ENCODE results near the gene LHPP.
A peak's percentile ranks its signal among the peaks of the same experiment; 100 is the strongest.

LHPP gene

DNA sequence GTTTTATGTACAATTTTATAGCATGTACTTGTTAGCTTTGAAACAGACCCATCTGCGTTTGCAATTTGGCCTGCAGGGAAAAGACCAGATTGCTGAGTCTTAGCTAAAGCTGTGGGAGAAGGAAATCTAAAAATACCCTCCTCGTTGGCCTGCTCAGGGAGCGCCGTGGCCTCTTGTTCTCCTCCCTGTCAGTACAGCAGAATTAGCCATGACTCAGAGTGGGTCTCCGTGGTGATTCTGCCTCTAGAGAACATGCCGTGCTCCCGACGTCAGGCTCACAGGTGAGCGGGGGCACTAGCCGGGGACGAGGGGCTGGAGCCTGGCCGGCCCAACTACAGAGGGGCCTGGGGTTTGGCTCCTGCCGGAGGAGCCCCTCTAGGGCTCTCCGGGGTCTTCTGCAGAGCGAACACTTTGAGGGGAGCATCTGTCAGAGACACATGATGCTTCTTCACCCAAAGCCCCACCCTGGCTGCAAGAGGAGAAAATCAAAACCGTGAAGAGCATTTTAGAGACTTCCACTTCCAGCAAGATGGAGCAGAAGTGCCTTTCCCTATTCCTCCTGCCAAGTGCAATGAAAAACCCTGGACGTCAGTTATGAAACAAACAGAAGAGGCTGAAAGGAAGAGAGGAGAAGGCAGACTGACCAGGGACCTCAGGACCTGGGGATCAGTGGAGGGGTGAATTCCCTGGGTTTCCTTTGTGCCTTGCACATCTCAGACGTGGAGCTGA lies 98.9 kb downstream of the LHPP start:
- no peaks in the 10 kb centered on the region for H3K36me3 Mint-ChIP-seq (ENCODE audit: low read depth)
- H3K4me1 Mint-ChIP-seq: peaks cover 30% of the 10 kb centered on the region
- TF ChIP-seq, protein P1, sequence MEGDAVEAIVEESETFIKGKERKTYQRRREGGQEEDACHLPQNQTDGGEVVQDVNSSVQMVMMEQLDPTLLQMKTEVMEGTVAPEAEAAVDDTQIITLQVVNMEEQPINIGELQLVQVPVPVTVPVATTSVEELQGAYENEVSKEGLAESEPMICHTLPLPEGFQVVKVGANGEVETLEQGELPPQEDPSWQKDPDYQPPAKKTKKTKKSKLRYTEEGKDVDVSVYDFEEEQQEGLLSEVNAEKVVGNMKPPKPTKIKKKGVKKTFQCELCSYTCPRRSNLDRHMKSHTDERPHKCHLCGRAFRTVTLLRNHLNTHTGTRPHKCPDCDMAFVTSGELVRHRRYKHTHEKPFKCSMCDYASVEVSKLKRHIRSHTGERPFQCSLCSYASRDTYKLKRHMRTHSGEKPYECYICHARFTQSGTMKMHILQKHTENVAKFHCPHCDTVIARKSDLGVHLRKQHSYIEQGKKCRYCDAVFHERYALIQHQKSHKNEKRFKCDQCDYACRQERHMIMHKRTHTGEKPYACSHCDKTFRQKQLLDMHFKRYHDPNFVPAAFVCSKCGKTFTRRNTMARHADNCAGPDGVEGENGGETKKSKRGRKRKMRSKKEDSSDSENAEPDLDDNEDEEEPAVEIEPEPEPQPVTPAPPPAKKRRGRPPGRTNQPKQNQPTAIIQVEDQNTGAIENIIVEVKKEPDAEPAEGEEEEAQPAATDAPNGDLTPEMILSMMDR (IDR thresholded peaks at IDR 0.05; ENCODE audit: unreplicated experiment in 3 of 3): no peak
- peaks cover 3% of the 10 kb centered on the region for H3K27me3 Mint-ChIP-seq (ENCODE audit: low read depth)
- peak overlapping the region in 1 of 3 experiments; percentile 36 for H3K4me3 Mint-ChIP-seq
- H3K9me3 Mint-ChIP-seq: peaks cover 5% of the 10 kb centered on the region
- peak overlapping the region; percentile 77 to 85 (median 79) for H3K27ac Mint-ChIP-seq

DNA sequence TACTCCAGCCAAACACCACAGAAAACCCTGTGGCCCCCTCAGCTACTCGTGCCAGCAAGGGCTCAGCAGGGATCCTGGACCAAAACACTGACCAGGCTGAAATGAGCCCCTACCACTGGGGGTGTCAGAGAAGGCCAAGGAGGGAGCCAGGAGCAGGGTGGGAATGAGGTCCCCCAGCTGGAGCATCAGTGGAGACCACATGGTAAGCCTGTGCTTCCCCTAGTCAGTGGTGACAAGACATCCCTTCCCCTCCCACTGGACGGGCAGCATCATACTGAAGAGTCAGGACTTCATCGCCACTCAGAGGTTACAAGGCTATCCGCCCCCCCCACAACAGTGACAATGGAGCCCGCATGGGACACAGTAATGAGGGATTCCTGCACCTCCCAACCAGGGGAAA lies 99.6 kb downstream of the LHPP start:
- peak overlapping the region in 1 of 3 experiments; percentile 85 for H3K27ac Mint-ChIP-seq
- TF ChIP-seq, protein P1 (IDR thresholded peaks at IDR 0.05; ENCODE audit: unreplicated experiment in 3 of 3): no peak
- H3K9me3 Mint-ChIP-seq: peaks cover 5% of the 10 kb centered on the region
- peaks cover 3% of the 10 kb centered on the region for H3K27me3 Mint-ChIP-seq (ENCODE audit: low read depth)
- no peaks in the 10 kb centered on the region for H3K36me3 Mint-ChIP-seq (ENCODE audit: low read depth)
- H3K4me1 Mint-ChIP-seq: peaks cover 30% of the 10 kb centered on the region
- H3K4me3 Mint-ChIP-seq: no peak overlapping the region

DNA sequence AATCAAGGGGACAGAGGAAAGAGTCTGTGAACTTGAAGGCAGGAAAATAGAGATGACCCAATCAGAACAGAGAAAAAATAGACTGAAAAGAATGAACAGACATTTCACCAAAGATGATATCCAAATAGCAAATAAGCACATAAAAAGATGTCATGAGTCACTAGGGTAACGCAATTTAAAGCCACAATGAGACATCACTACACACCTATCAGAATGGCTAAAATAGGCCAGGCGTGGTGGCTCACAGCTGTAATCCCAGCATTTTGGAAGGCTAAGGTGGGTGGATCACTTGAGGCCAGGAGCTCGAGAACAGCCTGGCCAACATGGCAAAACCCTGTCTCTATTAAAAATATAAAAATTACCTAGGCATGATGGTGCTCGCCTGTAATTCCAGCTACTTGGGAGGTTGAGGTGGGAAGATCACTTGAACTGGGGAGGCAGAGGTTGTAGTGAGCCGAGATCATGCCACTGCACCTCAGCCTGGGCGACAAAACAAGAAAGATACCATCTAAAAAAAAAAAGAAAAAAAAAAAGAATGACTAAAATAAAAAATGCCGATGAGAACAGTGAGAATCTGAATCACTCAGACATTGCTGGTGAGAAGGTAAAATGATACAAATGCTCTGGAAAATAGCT lies 100.9 kb downstream of the LHPP start:
- H3K27me3 Mint-ChIP-seq (ENCODE audit: low read depth): peaks cover 3% of the 10 kb centered on the region
- TF ChIP-seq, protein P1 (IDR thresholded peaks at IDR 0.05; ENCODE audit: unreplicated experiment in 3 of 3): no peak
- H3K27ac Mint-ChIP-seq: no peak overlapping the region
- peaks cover 5% of the 10 kb centered on the region for H3K9me3 Mint-ChIP-seq
- H3K36me3 Mint-ChIP-seq (ENCODE audit: low read depth): no peaks in the 10 kb centered on the region
- no peak overlapping the region for H3K4me3 Mint-ChIP-seq
- H3K4me1 Mint-ChIP-seq: peaks cover 30% of the 10 kb centered on the region

DNA sequence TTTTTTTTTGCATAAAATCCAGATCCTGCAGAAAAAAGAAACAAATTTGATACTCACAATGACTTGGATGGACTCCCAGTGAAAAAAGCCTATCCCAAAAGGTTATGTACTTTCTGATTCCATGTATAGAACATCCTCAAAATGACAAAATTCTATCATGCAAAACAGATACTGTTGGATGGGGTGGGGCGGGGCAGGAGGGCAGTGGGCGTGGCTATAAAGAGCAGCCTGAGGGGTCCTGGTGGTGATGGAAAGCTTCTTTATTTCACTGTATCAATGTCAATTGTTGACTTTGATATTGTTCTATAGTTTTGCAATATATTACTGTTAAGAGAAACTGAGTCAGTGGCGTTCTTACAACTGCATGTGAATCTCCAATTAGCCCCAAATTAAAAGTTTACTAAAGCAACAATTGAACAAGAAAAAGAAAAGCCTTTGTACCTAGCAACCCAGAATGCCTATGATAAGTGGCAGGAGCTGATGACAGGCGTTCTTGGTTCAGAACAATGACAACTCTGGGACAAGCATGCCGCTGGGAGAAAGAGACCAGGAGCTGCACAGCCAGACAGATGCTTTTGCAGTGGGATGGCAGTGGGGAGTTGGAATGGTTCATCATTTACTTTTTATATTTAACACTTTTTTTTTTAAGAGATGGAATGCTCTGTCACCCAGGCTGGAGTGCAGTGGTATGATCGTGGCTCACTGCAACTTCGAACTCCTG lies 101.9 kb downstream of the LHPP start:
- peaks cover 30% of the 10 kb centered on the region for H3K4me1 Mint-ChIP-seq
- no peaks in the 10 kb centered on the region for H3K36me3 Mint-ChIP-seq (ENCODE audit: low read depth)
- TF ChIP-seq, protein P1 (IDR thresholded peaks at IDR 0.05; ENCODE audit: unreplicated experiment in 3 of 3): no peak
- peaks cover 5% of the 10 kb centered on the region for H3K9me3 Mint-ChIP-seq
- H3K27ac Mint-ChIP-seq: no peak overlapping the region
- H3K27me3 Mint-ChIP-seq (ENCODE audit: low read depth): peaks cover 3% of the 10 kb centered on the region
- H3K4me3 Mint-ChIP-seq: no peak overlapping the region

DNA sequence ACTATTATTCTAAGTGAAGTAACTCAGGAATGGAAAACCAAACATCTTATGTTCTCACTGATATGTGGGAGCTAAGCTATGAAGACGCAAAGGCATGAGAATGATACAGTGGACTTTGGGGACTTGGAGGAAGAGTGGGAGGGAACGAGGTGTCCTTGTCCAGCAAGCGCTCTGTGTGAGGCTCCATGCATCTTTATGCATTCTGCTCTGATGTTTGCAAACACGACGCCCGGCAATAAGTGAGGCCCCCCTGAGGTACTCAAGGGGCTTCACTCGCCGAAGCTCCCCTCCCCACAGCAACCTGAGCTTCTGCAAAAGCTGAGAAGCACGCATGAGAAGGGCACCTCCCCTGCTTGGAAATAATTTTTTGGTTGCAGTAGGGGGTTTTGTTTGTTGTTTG lies 103.3 kb downstream of the LHPP start:
- Mint-ChIP-seq H3K4me1 (peaks cover 34% of the 10 kb centered on the region), H3K27ac (peak overlapping the region in 1 of 3 experiments; percentile 34), H3K4me3 (no peak overlapping the region), H3K9me3 (peaks cover 5% of the 10 kb centered on the region), H3K27me3 (ENCODE audit: low read depth) (peaks cover 3% of the 10 kb centered on the region), H3K36me3 (ENCODE audit: low read depth) (no peaks in the 10 kb centered on the region)
- TF ChIP-seq, protein P1 (IDR thresholded peaks at IDR 0.05; ENCODE audit: unreplicated experiment in 3 of 3): no peak
